Skin of body (tissue), 2 donors: ENCODE measurements around the gene PC. TPM values are rescaled to one million over a fixed set of nuclear protein-coding genes. Genes with fewer than 3 reads are reported as not detected.

Source experiments
- small RNA-seq: library from RNA; depleted of rRNA; stranded (forward); fragments of <200 nt; gene quantifications from one replicate; pipeline ENCODE3, GENCODE V24; 2014; ENCODE audit warnings: low replicate concordance
- total RNA-seq: library from RNA; depleted of rRNA; stranded (reverse); fragments of >200 nt; gene quantifications from one replicate; pipeline ENCODE4 v1.2.3, GENCODE V29; 2014

Gene PC
- total RNA-seq, 1 donor from 2014 or later: 33.1 TPM

Small RNA genes within 50 kb of the gene (small RNA-seq; reads per million reads assigned to genes)
- gene MIR3163 (not detected), gene RNU7-23P (not detected)

Other genes with a start within 250 kb of the PC start
- 73.2 TPM for gene SPTBN2, start 229.2 kb downstream of the PC start, total RNA-seq
- 15.4 TPM for gene RCE1, start 114.9 kb downstream of the PC start, total RNA-seq
- 5.5 TPM for gene LRFN4, start 101.3 kb downstream of the PC start, total RNA-seq
- not detected for gene C11orf86, start 16.9 kb upstream of the PC start, total RNA-seq
- gene SYT12, start 64.8 kb upstream of the PC start, total RNA-seq: 1.3 TPM
- 11.7 TPM for gene RHOD, start 98.5 kb upstream of the PC start, total RNA-seq
- 78.1 TPM for gene KDM2A, start 160.9 kb upstream of the PC start, total RNA-seq